Inferior parietal cortex (tissue), 1 donor: ENCODE results near the gene SLAMF8.

ENCODE experiments used
- DNase-seq: peaks from one replicate; pipeline ENCODE4 v3.0.0-alpha.2; 2016; ENCODE audit errors: extremely low spot score

Gene SLAMF8

DNA sequence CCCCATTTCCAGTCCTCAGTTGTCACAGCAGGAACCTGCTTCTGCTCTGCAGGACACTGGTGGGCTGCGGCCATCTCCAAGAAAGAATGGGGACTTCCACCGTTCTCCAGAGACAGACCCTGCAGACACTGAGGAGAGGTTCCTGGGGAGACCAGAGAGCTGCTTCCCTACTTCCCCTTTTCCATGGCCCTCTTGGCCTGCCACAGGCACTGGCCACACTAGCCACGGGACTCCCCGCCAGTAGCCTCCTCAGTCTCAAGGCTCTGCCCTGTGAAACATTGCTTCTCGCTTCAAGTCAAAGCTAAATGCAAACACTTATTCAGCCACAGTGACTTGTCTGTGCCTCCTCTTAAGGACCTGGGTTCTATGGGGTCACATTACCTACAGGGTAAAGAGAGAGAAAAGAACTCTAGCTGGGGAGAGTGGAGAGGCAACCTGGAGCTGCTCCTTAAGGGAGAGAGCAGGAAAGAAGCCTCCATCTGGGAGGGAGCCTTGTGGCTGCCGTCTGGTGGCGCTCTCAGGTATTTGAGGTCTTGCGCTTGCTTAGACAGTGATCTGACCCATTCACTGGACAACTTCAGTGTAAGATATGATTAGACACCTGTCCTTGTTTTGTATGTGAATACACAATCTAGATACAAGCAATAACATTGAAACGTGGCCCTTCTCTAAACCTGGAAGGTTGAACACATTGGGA lies 5.4 kb upstream of the SLAMF8 start:
- peak; percentile 69 for DNase-seq

DNA sequence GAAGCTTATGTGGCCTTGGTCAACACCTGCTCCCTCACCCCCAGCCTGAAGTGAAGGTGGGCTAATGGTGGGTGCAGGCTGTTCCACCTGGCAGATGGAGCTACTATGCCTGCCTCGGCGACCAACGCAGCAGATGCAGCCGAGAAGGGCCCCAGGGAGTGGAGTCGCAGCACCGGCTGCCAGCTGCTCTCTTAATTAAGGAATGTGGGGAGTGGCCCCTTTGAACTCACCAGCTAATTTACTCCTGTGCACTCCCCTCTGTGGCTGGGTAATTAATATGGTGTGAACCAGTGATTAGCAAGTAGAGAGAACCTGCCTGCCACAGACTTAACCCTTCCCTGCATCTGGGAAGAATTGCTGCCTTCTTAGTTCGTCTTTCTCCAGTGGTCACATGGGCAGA lies 3.3 kb upstream of the SLAMF8 start:
- DNase-seq: no peak

DNA sequence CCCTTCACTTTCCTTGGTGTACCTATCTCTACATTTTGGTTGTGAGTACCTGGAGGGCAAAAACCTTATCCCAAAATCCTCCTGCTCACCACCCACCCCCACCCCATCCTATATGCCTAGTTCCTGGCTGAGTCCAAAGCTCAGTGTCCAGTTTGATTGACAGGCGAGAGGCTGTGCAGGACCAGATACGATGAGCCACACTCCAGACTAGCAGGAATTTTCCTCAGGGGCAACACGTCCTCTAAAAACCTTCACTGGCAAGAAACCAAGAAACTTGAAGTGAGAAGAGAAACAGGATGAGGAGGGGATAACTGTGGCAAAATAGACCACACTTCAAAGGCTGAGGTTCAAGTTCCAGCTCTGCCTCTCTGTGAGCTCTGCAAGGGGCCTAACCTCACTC lies 1.1 kb upstream of the SLAMF8 start:
- no peak for DNase-seq

DNA sequence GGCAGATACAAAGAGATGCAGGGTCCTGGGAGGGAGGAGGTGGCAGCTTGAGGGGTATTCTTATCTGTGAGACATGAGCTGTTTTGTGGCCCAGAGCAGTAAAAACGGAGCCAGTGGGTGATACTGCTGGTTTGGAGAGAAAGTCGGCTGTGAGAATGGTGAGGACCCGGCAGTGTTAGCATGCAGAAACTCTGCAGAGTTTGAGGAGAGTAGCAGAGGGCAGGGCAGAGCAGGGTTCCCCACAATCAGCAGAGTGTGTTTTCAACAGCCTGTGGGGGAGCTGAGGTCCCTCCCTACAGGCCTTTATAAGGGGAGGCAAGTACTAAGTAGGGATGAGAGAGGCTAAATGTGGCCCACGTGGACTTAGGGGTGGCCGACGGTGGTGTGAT lies 423 bp downstream of the SLAMF8 start:
- DNase-seq: no peak

DNA sequence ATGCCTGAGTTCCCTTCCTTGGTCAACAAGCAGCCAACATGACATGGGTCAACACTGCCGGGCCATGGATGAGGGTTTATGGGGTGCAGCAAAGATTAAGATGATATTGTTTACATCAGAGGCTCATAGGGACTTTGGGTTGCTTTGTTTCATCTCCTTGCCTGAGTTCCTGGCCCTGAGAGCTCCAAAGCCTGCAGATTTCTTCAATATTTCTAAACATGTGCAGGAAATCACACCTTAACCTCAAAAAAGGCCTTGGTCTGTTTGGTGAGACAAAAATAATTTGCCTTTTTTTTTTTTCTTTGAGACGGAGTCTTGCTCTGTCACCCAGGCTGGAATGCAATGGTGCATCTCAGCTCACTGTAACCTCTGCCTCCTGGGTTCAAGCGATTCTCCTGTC lies 876 bp downstream of the SLAMF8 start:
- no peak for DNase-seq

DNA sequence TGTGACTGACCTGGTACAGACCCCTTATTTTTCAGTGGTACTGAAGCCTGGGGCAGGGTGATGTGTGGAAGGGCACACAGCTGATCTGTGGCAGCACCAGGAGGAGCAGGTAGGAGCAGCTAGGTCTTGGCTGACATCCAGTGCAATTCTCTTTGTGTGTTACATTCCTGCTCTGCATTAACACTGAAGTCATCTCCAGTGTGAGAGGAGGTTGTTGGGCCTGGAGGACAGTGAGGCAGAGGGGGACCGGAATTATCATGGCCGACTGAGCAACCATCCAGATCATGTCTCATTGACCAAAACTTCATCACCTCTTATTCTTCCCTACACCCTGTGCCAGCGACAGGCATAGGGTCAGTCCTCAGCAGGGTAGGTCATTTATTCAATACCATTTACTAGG lies 1.5 kb downstream of the SLAMF8 start:
- no peak for DNase-seq

DNA sequence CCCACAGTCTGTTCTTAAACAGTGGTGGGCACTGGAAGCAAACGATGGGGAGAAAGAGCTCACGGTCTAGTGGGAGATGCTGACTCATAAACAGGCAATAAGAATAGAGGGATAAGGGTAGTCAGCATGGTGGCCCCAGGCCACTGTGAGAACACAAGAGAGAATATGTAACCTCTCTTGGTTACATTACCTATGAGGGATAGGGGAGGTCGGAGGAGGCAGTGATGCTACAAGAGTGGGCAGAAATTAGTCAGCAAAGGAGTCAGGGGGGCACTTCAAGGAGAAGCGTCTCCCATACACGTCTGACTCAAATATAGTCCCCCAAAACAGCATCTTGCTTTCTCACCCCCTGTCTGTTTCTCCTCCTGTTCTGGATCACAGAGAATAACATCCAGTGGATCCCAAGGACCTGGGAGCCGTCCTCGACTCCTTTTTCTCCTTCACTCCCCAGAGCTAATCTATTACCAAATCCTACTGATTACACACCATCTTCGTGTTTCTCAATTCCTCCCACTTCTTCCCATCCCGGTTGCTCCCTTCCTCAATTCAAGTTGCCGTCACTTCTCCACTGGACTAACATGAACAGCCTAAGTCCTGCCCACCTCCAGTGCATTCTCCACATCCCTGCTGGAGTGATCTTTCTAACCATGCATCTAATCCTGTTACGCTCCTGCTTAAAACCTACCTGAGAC lies 2.1 kb downstream of the SLAMF8 start:
- no peak for DNase-seq

DNA sequence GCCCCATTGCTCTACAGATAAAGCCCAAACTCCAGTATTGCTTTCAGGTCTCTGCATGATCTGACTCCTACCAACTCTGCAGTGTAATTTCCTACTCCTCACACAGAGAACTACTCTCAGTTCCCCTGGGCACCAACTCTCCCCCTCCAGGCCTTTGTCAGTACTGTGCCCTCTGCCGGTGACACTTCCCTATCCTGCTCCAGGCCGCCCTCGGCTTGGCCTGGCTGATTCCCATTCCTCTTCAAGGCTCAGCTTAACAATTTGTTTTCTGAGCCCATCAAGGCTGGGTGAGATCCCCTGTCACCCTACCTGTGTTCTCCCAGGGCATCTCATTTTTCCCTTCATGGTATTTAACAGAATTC lies 2.6 kb downstream of the SLAMF8 start:
- DNase-seq: no peak

DNA sequence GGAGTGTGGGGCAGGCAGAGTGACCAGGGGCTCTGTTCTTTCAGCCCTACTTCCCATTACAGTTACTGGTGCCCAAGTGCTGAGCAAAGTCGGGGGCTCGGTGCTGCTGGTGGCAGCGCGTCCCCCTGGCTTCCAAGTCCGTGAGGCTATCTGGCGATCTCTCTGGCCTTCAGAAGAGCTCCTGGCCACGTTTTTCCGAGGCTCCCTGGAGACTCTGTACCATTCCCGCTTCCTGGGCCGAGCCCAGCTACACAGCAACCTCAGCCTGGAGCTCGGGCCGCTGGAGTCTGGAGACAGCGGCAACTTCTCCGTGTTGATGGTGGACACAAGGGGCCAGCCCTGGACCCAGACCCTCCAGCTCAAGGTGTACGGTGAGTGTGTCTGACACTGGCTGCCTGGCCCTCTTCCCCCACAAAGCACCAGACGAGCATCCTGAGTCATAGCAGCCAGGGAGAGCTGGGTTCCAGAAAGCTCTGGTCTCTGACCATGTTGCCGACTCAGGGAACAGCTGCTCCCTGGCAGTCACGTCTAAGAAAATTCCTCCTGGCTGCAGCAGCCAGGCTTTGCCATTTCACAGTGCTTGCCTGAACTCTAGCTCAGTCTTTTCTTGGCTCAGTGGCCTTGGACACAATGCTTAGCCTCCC lies 3.3 kb downstream of the SLAMF8 start:
- DNase-seq: no peak

DNA sequence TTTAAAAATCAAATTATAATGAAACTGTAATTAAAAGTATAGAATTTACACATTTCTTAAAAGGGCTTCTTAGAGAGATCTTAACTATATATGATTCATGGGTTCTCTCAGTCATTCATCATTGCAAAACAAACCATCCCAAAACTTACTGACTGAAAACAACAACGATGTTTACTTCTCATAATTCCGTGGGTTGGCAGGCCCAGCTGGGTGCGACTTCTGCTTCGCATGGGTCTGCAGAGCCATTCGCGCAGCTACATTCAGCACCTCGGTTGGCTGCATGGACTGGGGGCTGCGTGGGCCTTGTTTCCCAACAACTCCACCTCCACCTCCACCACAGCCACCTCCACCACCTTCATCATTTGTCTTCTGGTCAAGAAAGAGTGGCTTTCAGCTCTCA lies 4.0 kb downstream of the SLAMF8 start:
- DNase-seq: no peak

DNA sequence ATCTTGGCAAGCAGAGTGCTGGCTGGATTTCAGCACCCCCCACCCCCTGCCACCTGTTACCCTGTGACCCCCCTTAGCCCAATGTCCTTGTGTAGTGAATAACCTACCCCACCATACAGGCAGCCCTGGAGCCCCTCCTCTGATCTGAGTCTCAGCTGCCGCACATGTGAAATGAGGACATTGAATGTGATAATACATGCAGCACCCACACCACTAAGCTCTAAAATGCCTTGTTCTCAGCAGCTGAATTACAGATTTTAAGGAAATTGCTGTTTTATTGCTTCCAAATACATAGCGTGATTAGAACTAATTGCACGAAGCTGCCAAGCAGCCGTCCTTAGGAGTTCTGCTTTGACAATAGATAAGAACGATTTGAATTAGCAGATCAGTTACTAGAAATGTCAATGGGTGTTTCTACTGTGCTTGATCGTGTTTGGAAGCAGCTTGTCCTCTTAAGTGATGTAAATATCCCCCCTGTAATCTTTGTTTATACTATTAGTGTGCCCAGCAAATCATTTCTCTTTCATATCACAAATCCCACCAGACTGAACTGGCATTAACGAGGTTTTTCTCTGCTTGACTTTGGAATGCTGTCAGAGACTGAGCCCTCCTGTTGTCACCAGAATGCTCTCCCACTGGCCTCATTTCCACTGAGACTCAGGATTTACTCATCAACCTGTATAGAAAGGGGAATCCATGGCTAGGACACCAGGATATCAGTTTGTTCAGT lies 4.9 kb downstream of the SLAMF8 start:
- DNase-seq: no peak

DNA sequence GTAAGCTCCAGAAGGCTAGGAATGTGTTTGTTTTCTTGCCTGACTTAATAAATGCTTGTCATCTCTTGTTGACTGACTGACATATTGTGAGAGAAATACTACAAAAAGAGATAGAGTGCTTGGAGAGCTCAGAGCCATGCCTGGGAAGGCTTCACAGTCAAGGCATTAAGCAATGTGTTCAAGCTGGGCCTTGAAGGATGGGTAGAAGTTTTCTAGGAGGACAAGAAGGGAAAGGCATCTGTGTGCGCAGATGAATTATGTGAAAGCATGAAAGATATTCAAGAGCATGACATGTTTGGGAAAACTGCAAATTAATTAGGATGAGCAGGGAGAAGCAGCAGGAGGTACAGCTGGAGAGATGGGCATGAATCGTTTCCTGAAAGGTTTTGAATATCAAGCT lies 5.6 kb downstream of the SLAMF8 start:
- no peak for DNase-seq

DNA sequence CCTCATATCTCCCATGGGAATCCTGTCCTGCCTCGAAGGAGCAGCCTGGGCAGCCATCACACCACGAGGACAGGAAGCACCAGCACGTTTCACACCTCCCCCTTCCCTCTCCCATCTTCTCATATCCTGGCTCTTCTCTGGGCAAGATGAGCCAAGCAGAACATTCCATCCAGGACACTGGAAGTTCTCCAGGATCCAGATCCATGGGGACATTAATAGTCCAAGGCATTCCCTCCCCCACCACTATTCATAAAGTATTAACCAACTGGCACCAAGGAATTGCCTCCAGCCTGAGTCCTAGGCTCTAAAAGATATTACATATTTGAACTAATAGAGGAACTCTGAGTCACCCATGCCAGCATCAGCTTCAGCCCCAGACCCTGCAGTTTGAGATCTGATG lies 8.7 kb downstream of the SLAMF8 start:
- DNase-seq: no peak

DNA sequence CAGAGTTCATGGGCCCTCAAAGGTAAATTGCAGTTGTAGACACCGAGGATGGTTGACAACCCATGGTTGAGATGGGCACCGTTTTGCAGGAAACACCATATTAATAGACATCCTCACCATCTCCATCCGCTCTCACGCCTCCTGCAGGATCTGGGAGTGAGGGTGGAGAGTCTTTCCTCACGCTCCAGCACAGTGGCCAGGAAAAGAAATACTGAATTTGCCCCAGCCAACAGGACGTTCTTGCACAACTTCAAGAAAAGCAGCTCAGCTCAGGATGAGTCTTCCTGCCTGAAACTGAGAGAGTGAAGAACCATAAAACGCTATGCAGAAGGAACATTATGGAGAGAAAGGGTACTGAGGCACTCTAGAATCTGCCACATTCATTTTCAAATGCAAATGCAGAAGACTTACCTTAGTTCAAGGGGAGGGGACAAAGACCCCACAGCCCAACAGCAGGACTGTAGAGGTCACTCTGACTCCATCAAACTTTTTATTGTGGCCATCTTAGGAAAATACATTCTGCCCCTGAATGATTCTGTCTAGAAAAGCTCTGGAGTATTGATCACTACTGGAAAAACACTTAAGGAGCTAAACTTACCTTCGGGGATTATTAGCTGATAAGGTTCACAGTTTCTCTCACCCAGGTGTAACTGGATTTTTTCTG lies 9.3 kb downstream of the SLAMF8 start:
- DNase-seq: no peak

DNA sequence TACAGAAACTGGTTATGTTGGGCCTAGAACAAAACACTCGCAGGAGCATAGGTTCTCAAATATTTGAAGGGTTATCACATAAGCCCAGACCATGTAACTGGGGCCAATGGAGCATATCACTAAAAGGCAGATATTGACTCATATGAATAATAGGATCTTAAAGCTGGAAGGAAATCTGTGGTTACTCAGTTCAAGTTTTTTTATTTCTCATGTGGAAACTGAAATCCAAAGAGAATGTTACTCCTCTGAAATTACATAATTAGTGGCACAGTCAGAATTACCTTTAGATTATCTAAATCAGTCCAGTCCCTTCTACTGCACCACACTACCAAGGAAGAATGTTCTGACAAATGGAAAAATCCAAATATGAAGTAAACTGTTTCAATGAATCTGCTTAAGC lies 12.0 kb downstream of the SLAMF8 start:
- no peak for DNase-seq

DNA sequence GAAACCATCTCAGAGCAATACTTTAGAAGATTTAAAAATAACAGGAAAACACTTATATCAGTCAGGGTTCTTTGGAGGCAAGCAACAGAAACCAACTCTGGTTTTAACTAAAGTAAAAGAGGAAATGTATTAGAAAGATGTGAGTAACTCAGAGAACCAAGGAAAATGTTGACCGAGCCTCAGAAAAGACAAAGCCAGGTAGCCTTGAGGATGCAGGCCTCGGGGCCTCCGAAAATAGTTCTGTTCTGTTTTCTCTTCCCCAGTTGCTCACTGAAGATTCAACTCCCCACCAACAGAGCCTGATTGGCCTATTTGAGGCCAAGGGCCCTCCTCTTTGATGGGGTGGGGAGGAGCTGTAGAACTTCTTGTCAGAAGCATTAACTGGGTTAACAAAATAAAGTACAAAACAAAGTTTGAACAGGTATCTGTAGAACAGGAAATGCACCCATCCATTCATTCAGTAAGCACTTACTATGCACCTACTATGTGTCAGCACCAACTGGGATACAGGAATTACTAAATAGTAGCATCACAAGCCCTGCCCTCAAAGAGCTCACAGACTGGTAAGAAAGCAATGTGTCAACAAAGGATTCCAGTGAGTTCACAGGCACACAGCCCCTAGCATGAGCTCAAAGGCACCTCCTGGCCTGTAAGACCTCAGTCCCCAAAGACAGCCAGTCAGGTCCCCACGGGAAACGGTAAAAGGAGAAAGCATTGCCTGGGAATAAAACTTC lies 12.6 kb downstream of the SLAMF8 start:
- DNase-seq: no peak

DNA sequence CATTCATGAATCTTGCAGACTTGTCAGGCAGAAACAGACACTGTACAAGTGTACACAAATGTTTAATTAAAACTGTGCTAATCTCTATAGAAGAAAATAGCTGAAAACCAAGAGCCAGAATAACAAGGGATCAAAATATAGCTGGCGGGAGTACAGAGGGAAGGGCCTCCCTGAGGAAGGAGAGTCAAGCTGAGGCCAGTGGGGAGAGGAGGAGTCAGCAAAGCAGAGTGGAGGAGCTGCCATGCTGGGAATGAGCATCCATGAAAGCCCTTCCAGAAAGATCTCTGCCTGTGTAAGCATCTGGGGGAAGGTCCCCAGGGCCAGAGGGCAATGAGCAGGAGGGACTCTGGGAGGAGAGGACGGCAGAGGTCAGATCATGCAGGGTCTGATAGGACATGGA lies 15.1 kb downstream of the SLAMF8 start:
- no peak for DNase-seq

DNA sequence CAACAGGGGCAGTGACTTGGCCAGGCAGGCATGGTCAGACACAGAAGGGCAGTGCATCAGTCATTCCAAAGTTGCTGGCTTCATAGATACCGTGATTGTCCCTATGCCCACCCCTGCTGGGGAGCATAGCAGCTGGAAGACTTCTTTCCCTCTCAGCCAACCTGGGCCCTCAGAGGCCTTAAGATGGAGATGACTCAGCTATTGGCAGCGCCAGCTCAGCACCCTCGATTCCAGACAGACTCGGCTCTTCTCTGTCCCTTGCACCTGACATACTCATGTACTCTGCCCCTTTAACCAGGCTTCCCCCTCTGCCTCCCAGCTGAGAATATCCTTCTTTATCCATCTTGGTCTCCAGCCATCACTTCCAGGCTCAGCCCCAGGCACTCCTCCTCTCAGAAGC lies 16.8 kb downstream of the SLAMF8 start:
- no peak for DNase-seq

DNA sequence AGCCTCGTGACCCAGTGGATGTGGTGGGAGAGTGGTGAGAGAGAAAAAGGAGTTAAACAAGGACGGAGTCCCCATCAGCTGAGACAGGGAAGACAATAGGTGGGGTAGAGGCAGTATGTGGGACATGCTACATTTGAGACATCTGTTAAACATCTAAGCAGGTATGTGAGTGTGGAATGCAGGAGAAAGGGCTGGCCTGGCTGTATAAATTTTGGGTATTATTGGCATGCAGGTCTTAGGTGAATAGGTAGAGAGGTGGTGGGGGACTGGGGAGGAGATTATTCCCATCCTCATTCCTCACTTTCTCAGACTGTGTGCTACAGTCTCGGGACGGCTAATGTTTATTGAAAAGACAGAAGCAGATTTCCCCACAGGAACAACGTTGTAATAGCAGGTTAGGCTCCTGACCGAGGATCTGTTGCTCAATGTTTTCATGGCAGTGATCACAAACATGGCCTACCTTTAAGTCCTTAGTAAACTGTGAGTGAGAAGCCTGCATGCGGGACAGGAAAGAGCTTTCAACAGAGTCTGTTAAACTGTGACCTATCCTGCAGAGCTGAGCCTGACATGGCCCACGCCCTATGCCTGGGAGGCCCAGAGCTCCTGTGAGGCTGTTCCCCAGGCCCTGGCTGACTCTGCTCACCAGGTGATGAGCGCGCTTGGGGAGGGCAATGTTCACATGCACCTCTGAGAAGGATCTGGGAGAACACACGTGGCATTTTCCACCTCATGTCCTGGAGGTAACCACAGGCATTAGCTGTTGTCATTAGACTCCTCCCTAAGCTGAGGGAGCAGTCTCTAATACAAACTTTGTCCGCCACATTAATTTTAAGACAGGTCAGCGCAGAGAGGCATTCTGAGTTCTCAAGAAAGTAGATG lies 19.3 kb downstream of the SLAMF8 start:
- no peak for DNase-seq

DNA sequence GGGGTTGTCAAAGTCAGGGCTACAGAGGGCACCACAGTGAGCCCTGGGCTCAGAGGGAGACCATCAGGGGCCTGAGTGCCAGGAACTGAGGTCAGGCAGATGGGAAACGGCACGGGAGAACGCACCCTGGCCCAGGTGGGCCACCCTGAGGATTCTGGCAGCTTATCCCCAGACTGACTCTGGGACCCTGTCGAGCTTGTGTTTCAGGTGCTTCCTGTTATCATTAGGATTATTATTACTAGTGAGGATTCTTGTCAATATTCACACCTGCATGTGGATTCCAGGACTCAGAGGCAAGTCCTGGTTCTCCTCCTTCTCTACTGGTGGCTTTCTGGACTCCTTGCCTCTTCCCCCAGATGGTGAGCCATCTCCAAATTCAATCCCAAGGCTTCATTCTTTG lies 20.6 kb downstream of the SLAMF8 start:
- DNase-seq: no peak

DNA sequence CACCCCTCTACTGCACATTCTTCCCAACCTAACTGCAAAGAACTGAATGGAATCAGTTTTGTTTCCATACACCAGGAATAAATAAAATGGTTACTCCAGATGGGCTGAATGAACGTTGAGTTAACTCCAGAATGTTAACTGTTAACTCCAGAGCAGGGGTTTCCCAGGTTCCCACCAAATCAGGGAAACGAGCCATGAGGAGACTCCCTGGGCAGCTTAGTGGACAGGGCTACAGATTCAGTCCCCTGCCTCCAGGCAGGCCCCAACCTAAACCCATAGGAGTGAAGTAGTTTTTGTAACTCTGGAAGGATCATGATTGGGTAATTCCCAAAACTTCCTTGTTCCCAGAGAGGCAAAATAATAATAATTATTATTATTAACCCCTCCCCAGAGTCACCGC lies 21.7 kb downstream of the SLAMF8 start:
- no peak for DNase-seq
